HL-60 (cell line): ENCODE measurements around the gene SYT12.

ENCODE experiments used
- CTCF ChIP-seq: IDR thresholded peaks from one replicate; pipeline ENCODE4 v1.5.1; 2011; ENCODE audit warnings: low read length, control low read depth, inconsistent platforms; ENCODE audit not compliant: insufficient read depth
- GABPA ChIP-seq: IDR thresholded peaks from 2 replicates; pipeline ENCODE4 v1.6.1; 2012; ENCODE audit warnings: low read depth
- POLR2AphosphoS5 ChIP-seq: IDR thresholded peaks from 2 replicates; pipeline ENCODE4 v1.6.1; 2012; ENCODE audit warnings: low read depth
- REST ChIP-seq: IDR thresholded peaks from 2 replicates; pipeline ENCODE4 v1.6.1; 2012; ENCODE audit warnings: low read depth; ENCODE audit not compliant: insufficient replicate concordance
- SPI1 ChIP-seq: IDR thresholded peaks from 2 replicates; pipeline ENCODE4 v1.6.1; 2012; ENCODE audit warnings: low read depth, mild to moderate bottlenecking, borderline replicate concordance

GRCh38 chr11:67007126-67007525 lies 15.8 kb upstream of the SYT12 start:
- TF ChIP-seq CTCF (no peak), POLR2AphosphoS5 (no peak), REST (no peak), GABPA (no peak), SPI1 (no peak)
